Naive B cell (primary cell): ENCODE data around the gene G2E3. TPM values are rescaled to one million over a fixed set of nuclear protein-coding genes. Genes with fewer than 3 reads are reported as not detected.
A peak's percentile ranks its signal among the peaks of the same experiment; 100 is the strongest.

Source experiments
- ATAC-seq, 2 donors: fragments of 150-1000 bp; cut with Tn5 transposase; 2 replicates each; pipeline ENCODE4 v1.10.0; 2021; ENCODE audit warnings: low read depth in 2 of 2, mild to moderate bottlenecking in 2 of 2, moderate library complexity in 2 of 2
- DNase-seq: peaks from one replicate; pipeline ENCODE4 v3.0.0; 2022
- H3K27ac Mint-ChIP-seq, 6 donors: one replicate each; pipeline ENCODE4 v1.8.0; 2020 to 2022; ENCODE audit warnings: mild to moderate bottlenecking in 6 of 6, mixed read lengths in 6 of 6, moderate library complexity in 5 of 6, inconsistent platforms in 2 of 6
- H3K27me3 Mint-ChIP-seq, 3 donors: one replicate each; pipeline ENCODE4 v1.8.0; 2021 to 2022; ENCODE audit warnings: mixed read lengths in 3 of 3, mild to moderate bottlenecking in 1 of 3
- H3K36me3 Mint-ChIP-seq, 2 donors: one replicate each; pipeline ENCODE4 v1.8.0; 2020 to 2022; ENCODE audit warnings: mixed read lengths in 2 of 2, inconsistent platforms in 1 of 2, mild to moderate bottlenecking in 1 of 2
- H3K4me1 Mint-ChIP-seq, 3 donors: one replicate each; pipeline ENCODE4 v1.8.0; 2020 to 2022; ENCODE audit warnings: mixed read lengths in 3 of 3, inconsistent platforms in 1 of 3, mild to moderate bottlenecking in 1 of 3, moderate library complexity in 1 of 3
- H3K4me3 Mint-ChIP-seq, 8 donors: one replicate each; pipeline ENCODE4 v1.8.0; 2020 to 2022; ENCODE audit warnings: mild to moderate bottlenecking in 8 of 8, mixed read lengths in 8 of 8, moderate library complexity in 8 of 8, inconsistent platforms in 2 of 8
- H3K9me3 Mint-ChIP-seq, 7 donors: one replicate each; pipeline ENCODE4 v1.8.0; 2020 to 2022; ENCODE audit warnings: mixed read lengths in 7 of 7, mild to moderate bottlenecking in 5 of 7, inconsistent platforms in 2 of 7, moderate library complexity in 1 of 7
- polyA plus RNA-seq, 6 donors: library from polyadenylated mRNA; unstranded; fragments of 300-500 nt; fragmentation: Illumina TruSeq; gene quantifications; one replicate each; pipeline ENCODE4 v1.2.3, GENCODE V29; 2021; ENCODE audit warnings: low read depth in 6 of 6

Gene G2E3, protein sequence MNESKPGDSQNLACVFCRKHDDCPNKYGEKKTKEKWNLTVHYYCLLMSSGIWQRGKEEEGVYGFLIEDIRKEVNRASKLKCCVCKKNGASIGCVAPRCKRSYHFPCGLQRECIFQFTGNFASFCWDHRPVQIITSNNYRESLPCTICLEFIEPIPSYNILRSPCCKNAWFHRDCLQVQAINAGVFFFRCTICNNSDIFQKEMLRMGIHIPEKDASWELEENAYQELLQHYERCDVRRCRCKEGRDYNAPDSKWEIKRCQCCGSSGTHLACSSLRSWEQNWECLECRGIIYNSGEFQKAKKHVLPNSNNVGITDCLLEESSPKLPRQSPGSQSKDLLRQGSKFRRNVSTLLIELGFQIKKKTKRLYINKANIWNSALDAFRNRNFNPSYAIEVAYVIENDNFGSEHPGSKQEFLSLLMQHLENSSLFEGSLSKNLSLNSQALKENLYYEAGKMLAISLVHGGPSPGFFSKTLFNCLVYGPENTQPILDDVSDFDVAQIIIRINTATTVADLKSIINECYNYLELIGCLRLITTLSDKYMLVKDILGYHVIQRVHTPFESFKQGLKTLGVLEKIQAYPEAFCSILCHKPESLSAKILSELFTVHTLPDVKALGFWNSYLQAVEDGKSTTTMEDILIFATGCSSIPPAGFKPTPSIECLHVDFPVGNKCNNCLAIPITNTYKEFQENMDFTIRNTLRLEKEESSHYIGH
- 10 to 100 TPM; 11.8 to 34.6 (median 25.4) TPM for polyA plus RNA-seq

DNA sequence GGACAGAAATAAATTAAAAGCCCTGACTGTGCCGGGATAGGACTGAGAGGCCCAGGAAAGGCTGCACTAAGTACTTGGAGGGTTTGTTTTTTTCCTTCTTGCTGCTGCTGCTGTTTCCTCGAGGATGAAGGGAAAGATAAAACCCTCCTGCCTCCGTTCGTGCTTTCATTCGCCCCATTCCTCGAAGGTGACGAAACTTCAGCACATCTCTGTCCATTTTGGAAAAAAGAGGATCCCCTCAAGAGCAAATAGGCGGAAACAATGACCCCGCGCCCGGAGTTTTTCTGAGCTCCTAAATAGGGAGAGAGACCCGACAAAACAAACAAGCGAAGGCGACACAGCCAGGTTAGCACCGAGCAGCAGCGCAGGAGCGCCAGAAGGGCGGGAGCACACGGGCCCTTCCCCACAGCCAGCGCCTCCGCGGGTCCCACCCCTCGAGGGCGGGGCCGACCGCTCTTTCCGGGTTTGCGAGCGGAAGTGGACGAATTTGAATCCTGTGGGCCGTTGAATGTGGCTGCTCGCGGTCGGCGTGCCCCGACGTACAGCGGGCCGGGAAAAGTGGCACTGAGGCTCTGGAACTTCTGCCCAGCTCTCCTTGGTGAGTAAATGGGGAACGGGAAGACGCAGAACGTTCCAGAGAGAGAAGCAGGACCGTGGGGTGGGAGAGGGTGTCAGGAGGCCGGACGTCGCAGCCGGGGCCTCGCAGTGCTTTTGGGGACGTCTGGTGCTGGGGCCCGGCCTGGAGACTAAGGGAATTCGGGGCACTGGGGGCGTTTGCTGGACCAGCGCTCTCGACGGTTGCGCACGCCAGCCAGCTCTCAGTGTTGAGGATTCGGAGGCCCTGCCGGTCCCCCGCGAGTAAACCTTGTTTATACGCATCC, at the start of gene G2E3:
Gene G2E3 (plus strand): TSS at position 484 of the 881 bp plus-strand sequence. CDS start 21,922 bp downstream, outside the sequence.
- H3K27ac Mint-ChIP-seq: peak within 1 kb of the TSS; percentile 96 to 100 (median 99)
- ATAC-seq (peak; percentile 99), DNase-seq (peak; percentile 88)
- H3K4me1 Mint-ChIP-seq: peaks cover 16 to 41% (median 23%) of the 10 kb centered on the region in 3 donors
- peak within 1 kb of the TSS; percentile 99 to 100 (median 99) for H3K4me3 Mint-ChIP-seq
- peaks cover 0 to 5% of the 10 kb centered on the region in 2 donors for H3K36me3 Mint-ChIP-seq
- H3K27me3 Mint-ChIP-seq: peaks cover 0 to 5% (median 0%) of the 10 kb centered on the region in 3 donors
- peaks cover 0 to 2% (median 0%) of the 10 kb centered on the region in 7 donors for H3K9me3 Mint-ChIP-seq

- no peak for ATAC-seq
- Mint-ChIP-seq H3K27me3 (peaks cover 14 to 18% (median 16%) of the 10 kb centered on the region in 3 donors), H3K36me3 (no peaks in the 10 kb centered on the region)
Observed at GRCh38 chr14:30517737-30518136, 41.2 kb upstream of the G2E3 start.

GRCh38 chr14:30518867-30519560, 39.9 kb upstream of the G2E3 start:
- ATAC-seq (no peak), DNase-seq (no peak)
- Mint-ChIP-seq H3K36me3 (no peaks in the 10 kb centered on the region), H3K4me1 (peaks cover 4 to 7% (median 6%) of the 10 kb centered on the region in 3 donors), H3K9me3 (peaks cover 0 to 2% (median 0%) of the 10 kb centered on the region in 7 donors), H3K4me3 (no peak overlapping the region), H3K27me3 (peaks cover 4 to 15% (median 8%) of the 10 kb centered on the region in 3 donors), H3K27ac (no peak overlapping the region)

More at GRCh38 chr14:30517737-30518136, 41.2 kb upstream of the G2E3 start:
- DNase-seq: no peak
- Mint-ChIP-seq H3K9me3 (peaks cover 0 to 4% (median 0%) of the 10 kb centered on the region in 7 donors), H3K4me1 (peaks cover 4 to 7% (median 6%) of the 10 kb centered on the region in 3 donors), H3K27ac (no peak overlapping the region), H3K4me3 (no peak overlapping the region)

DNA sequence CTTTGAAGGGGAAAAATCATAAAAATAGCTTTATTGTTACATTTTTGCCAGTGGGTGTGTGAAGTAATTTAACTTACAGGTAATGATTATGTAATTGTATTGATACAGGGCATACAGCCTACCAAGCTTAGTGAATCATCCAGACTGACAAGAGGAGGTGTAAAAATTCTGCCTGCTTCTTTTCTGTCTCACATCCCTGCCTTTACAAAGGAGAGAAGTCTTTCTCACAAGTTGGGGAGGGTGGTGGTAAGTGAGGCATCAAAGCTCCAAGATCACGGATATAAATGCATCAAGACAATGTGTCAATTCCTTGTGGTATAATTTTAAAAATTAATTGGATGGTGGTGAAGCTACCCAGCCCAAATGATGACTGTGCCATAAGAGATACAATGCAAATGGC, 39.0 kb upstream of the G2E3 start:
- H3K9me3 Mint-ChIP-seq: no peaks in the 10 kb centered on the region
- no peaks in the 10 kb centered on the region for H3K36me3 Mint-ChIP-seq
- H3K4me3 Mint-ChIP-seq: no peak overlapping the region
- peaks cover 0 to 13% (median 5%) of the 10 kb centered on the region in 3 donors for H3K27me3 Mint-ChIP-seq
- no peak for DNase-seq
- no peak for ATAC-seq
- peaks cover 4 to 7% (median 6%) of the 10 kb centered on the region in 3 donors for H3K4me1 Mint-ChIP-seq
- H3K27ac Mint-ChIP-seq: no peak overlapping the region

DNA sequence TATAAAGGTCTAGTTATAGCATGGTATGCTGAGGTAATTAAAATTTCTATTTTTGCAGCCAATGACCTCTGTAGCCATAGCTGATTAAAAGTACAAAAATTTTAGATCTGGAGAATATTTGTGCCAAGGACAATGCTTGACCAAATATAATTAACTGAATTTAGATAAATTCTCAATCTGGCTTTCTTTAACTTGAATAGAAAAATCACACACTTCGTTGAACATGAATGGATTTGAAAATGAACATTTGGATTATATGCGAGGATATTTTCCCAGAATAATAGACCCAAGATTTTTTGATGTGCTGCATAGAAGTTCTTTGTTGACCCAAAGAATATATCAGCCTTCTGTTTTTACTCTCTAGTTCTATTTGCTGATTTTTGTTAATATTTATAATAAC, 38.4 kb upstream of the G2E3 start:
- Mint-ChIP-seq H3K4me3 (no peak overlapping the region), H3K27ac (no peak overlapping the region), H3K27me3 (peaks cover 0 to 10% (median 5%) of the 10 kb centered on the region in 3 donors), H3K9me3 (no peaks in the 10 kb centered on the region), H3K4me1 (peaks cover 4 to 7% (median 6%) of the 10 kb centered on the region in 3 donors), H3K36me3 (no peaks in the 10 kb centered on the region)
- DNase-seq: no peak
- no peak for ATAC-seq

DNA sequence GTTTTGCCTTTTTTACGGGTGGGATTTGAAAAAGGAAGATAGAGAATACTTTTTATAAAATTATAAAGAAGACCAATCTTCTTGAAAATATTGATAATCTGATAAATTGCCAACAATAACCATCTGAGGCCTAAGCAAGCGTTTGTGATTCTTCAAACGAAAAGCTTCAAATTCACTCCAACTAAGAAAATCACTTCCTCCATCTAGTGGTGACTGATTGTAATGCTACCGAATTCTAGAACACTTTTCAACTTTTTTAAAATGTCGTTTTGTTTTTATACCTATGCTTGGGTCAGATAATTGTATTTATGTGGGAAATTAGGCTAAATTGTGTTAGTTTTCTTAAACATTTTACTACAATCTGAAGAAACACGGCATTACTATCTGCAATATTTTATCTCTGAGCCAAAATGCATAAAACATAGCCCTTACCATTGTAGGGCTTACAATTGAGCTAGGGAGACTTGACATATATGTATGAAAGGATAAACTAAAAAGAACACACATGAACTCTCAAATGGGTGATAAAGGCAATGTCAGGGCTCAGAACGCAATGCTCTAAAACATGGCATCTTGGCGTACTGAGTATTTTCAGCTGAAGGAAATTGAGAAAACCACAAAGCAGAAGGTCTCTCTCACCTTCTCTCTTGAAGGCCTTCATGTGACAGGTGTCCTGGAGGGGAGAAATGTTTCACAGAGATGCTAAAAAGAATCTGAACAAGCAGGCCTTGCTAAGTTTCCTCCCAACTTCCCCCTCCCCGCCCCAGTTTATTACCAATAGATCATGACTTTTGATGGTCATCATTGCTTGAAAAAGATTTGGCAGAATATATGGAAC, 36.8 kb upstream of the G2E3 start:
- H3K27ac Mint-ChIP-seq: peak overlapping the region in 1 of 6 donors; percentile 67
- no peaks in the 10 kb centered on the region for H3K36me3 Mint-ChIP-seq
- H3K9me3 Mint-ChIP-seq: peaks cover 0 to 2% (median 0%) of the 10 kb centered on the region in 7 donors
- no peak overlapping the region for H3K4me3 Mint-ChIP-seq
- DNase-seq (peak; percentile 1), ATAC-seq (no peak)
- peaks cover 0 to 5% (median 0%) of the 10 kb centered on the region in 3 donors for H3K27me3 Mint-ChIP-seq
- peaks cover 4 to 7% (median 6%) of the 10 kb centered on the region in 3 donors for H3K4me1 Mint-ChIP-seq

- ATAC-seq (no peak), DNase-seq (no peak)
- Mint-ChIP-seq H3K4me3 (no peak overlapping the region), H3K36me3 (no peaks in the 10 kb centered on the region), H3K4me1 (peaks cover 4 to 7% (median 6%) of the 10 kb centered on the region in 3 donors), H3K27ac (no peak overlapping the region), H3K9me3 (peaks cover 0 to 5% (median 0%) of the 10 kb centered on the region in 7 donors), H3K27me3 (peaks cover 0 to 7% (median 3%) of the 10 kb centered on the region in 3 donors)
Observed at GRCh38 chr14:30525833-30526232, 33.1 kb upstream of the G2E3 start.

GRCh38 chr14:30527196-30527595, 31.8 kb upstream of the G2E3 start:
- Mint-ChIP-seq H3K36me3 (no peaks in the 10 kb centered on the region), H3K9me3 (peaks cover 0 to 5% (median 0%) of the 10 kb centered on the region in 7 donors), H3K4me3 (no peak overlapping the region), H3K4me1 (peaks cover under 1 to 4% (median 3%) of the 10 kb centered on the region in 3 donors), H3K27me3 (peaks cover 0 to 12% (median 10%) of the 10 kb centered on the region in 3 donors), H3K27ac (no peak overlapping the region)
- no peak for DNase-seq
- no peak for ATAC-seq

DNA sequence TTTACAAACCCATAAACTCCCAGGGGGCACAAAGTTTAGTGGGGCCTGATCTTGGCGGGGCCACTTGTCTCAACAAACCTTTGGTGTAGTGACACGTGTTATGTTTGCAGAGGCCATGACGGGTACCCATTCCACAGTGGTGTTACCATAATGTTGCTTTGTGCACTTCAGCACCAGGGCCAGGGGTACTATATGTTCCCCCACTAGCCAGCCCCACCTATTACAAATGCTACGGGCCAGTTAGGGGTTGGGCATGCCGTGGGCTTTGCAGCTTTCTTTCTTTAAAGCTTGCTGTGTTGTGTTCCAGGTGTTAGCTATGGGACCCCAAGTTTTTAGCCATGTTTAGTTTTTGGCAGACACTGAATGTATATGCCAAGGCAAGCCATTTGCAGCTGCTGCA, 30.8 kb upstream of the G2E3 start:
- ATAC-seq (no peak), DNase-seq (no peak)
- Mint-ChIP-seq H3K4me3 (no peak overlapping the region), H3K36me3 (no peaks in the 10 kb centered on the region), H3K27me3 (peaks cover 7 to 13% (median 10%) of the 10 kb centered on the region in 3 donors), H3K4me1 (no peaks in the 10 kb centered on the region), H3K9me3 (peaks cover 0 to 5% (median 0%) of the 10 kb centered on the region in 7 donors), H3K27ac (no peak overlapping the region)

GRCh38 chr14:30528778-30529642, 29.9 kb upstream of the G2E3 start:
- DNase-seq (no peak), ATAC-seq (no peak)
- H3K9me3 Mint-ChIP-seq: peaks cover 0 to 5% (median 0%) of the 10 kb centered on the region in 7 donors
- H3K4me3 Mint-ChIP-seq: no peak overlapping the region
- peaks cover 10 to 16% (median 10%) of the 10 kb centered on the region in 3 donors for H3K27me3 Mint-ChIP-seq
- H3K36me3 Mint-ChIP-seq: no peaks in the 10 kb centered on the region
- H3K27ac Mint-ChIP-seq: no peak overlapping the region
- no peaks in the 10 kb centered on the region for H3K4me1 Mint-ChIP-seq

DNA sequence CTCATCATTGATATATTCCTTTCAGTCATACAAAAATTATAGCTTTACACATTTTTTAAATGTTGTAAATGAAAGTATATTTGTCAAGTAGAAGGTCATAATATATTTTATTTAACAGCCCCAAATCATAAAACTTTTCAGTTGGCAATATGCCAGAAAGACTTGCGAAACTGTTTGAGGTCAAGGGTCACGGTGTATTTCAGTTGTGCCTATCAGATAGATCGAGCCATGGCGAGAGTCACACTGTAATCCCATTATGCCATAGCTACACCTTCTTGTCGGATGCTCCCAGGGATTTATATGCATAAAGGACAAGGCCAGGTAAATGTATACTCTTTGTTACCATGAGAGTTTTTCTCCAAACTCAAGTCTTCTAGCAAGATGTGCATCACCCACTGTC, 26.7 kb upstream of the G2E3 start:
- no peak overlapping the region for H3K4me3 Mint-ChIP-seq
- no peaks in the 10 kb centered on the region for H3K36me3 Mint-ChIP-seq
- DNase-seq (no peak), ATAC-seq (no peak)
- H3K27me3 Mint-ChIP-seq: peaks cover 17 to 29% (median 21%) of the 10 kb centered on the region in 3 donors
- no peak overlapping the region for H3K27ac Mint-ChIP-seq
- H3K4me1 Mint-ChIP-seq: no peaks in the 10 kb centered on the region
- H3K9me3 Mint-ChIP-seq: peaks cover 0 to 2% (median 0%) of the 10 kb centered on the region in 7 donors
